WTC11 (cell line): ENCODE data around the gene POLR3G.

Experiments used
- CBFB ChIP-seq: sonication (generic); formaldehyde crosslinking; IDR thresholded peaks from 2 replicates; pipeline ENCODE4 v1.8.1; 2022; ENCODE audit warnings: mild to moderate bottlenecking, low read depth, missing genetic modification reagents
- CREB1 ChIP-seq: sonication (generic); formaldehyde crosslinking; IDR thresholded peaks from 2 replicates; pipeline ENCODE4 v1.8.0; 2023; ENCODE audit warnings: mild to moderate bottlenecking, missing genetic modification reagents
- CTCF ChIP-seq: fragments of 200-600 bp; IDR thresholded peaks from 2 replicates; pipeline ENCODE4 v1.8.0; 2022; ENCODE audit warnings: antibody characterized with exemption
- ELF4 ChIP-seq: sonication (generic); formaldehyde crosslinking; IDR thresholded peaks from 2 replicates; pipeline ENCODE4 v1.8.1; 2022; ENCODE audit warnings: low read depth, mild to moderate bottlenecking, moderate library complexity, missing genetic modification reagents
- ESRRA ChIP-seq: sonication (generic); formaldehyde crosslinking; IDR thresholded peaks from 2 replicates; pipeline ENCODE4 v1.8.1; 2022; ENCODE audit warnings: mild to moderate bottlenecking, missing genetic modification reagents, borderline replicate concordance
- MXD4 ChIP-seq: fragments of 250-450 bp; sonication (Bioruptor Pico); IDR thresholded peaks from 2 replicates; pipeline ENCODE4 v1.8.0; 2021; ENCODE audit warnings: mild to moderate bottlenecking, moderate library complexity, borderline replicate concordance
- RELA ChIP-seq: sonication (generic); formaldehyde crosslinking; IDR thresholded peaks from 2 replicates; pipeline ENCODE4 v1.8.1; 2022; ENCODE audit warnings: missing genetic modification reagents, mild to moderate bottlenecking, borderline replicate concordance
- RORB ChIP-seq: fragments of 250-450 bp; sonication (Bioruptor Pico); IDR thresholded peaks from 2 replicates; pipeline ENCODE4 v1.9.0; 2021; ENCODE audit warnings: mild to moderate bottlenecking
- STAT6 ChIP-seq: sonication (generic); formaldehyde crosslinking; conservative IDR thresholded peaks from 2 replicates; pipeline ENCODE4 v1.8.1; 2023; ENCODE audit warnings: mild to moderate bottlenecking, low read depth, missing genetic modification reagents, moderate library complexity
- TEAD4 ChIP-seq: sonication (generic); formaldehyde crosslinking; IDR thresholded peaks from 2 replicates; pipeline ENCODE4 v1.8.0; 2022; ENCODE audit warnings: mild to moderate bottlenecking, missing genetic modification reagents
- USF2 ChIP-seq: sonication (generic); formaldehyde crosslinking; IDR thresholded peaks from 2 replicates; pipeline ENCODE4 v1.8.1; 2023; ENCODE audit warnings: mild to moderate bottlenecking, missing genetic modification reagents, moderate library complexity
- TF ChIP-seq, protein P1 (sequence below): sonication (generic); formaldehyde crosslinking; IDR thresholded peaks from 2 replicates; pipeline ENCODE4 v1.8.1; 2023; ENCODE audit warnings: mild to moderate bottlenecking, missing genetic modification reagents

GRCh38 chr5:90472783-90473395, 1.8 kb upstream of the POLR3G start:
- TF ChIP-seq TEAD4 (no peak), CTCF (no peak), RELA (no peak), ELF4 (CRISPR knock-in tag) (no peak), CREB1 (CRISPR knock-in tag) (no peak), USF2 (CRISPR knock-in tag) (no peak), STAT6 (no peak), ESRRA (CRISPR knock-in tag) (no peak), RORB (no peak), CBFB (CRISPR knock-in tag) (no peak), MXD4 (CRISPR knock-in tag) (no peak)
- TF ChIP-seq, protein P1, sequence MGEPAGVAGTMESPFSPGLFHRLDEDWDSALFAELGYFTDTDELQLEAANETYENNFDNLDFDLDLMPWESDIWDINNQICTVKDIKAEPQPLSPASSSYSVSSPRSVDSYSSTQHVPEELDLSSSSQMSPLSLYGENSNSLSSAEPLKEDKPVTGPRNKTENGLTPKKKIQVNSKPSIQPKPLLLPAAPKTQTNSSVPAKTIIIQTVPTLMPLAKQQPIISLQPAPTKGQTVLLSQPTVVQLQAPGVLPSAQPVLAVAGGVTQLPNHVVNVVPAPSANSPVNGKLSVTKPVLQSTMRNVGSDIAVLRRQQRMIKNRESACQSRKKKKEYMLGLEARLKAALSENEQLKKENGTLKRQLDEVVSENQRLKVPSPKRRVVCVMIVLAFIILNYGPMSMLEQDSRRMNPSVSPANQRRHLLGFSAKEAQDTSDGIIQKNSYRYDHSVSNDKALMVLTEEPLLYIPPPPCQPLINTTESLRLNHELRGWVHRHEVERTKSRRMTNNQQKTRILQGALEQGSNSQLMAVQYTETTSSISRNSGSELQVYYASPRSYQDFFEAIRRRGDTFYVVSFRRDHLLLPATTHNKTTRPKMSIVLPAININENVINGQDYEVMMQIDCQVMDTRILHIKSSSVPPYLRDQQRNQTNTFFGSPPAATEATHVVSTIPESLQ (CRISPR knock-in tag), result no peak
